ENCODE data around the gene CSNK1D. TPM values are rescaled to one million over a fixed set of nuclear protein-coding genes. Genes with fewer than 3 reads are reported as not detected.

The CSNK1D gene
- total and polyA plus RNA-seq, 2 experiments from 2014 or later, result 35.1 to 102 TPM

DNA sequence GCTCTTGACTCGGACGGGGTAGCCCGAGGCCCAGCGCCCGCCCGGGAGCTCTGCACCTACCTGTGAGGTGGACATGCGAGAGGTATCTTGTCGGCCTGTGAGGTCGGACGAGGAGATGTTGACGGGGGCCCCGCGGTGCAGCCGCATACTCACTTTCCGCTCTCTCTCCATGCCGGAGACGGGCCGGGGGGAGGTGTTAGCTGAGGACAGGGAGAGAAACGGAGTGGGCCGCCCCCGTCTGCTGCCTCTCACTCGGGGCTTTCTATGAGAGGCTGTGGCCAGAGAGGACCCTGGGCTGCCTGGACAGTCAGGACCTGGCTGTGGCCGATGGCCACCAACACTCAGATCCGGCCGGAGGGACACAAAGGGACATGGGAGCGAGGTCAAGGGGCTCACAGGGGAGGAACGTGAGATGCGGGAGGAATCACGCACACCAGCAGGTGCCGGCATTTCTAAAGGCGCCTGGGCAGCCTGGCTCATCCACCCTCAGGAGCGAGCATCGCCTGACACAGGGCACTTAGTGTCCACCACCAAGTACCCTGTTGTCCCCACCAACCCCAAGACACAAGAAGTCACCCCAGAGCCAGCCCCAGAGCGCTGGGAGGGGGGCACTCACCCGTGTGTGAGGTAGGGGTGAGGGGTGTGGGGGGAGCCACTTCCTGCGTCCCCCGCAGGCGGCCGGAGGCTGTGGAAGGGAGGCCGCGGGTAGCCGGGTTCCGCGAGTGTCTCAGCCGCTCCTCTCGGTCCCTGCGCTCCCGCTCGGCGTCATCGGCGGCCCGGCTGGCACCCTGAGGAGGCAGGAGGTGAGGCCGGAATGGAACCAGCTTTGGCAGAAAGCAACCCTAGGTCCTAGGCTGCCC is 24.5 kb downstream of the CSNK1D start:
- Histone ChIP-seq H3F3A (ENCODE audit: insufficient read depth) (peaks cover 62% of the 10 kb centered on the region), H3K4me1 (ENCODE audit: insufficient read depth) (peaks cover 17% of the 10 kb centered on the region), H3K9me3 (ENCODE audit: low read depth) (no peaks in the 10 kb centered on the region), H3K79me2 (ENCODE audit: insufficient read depth) (peaks cover 70% of the 10 kb centered on the region), H3K27me3 (replicated peaks; ENCODE audit: insufficient read depth) (no peaks in the 10 kb centered on the region), H3K4me3 (no peak overlapping the region), H3K27ac (no peak overlapping the region), H2AFZ (no peak overlapping the region), H3K4me2 (ENCODE audit: unreplicated experiment) (no peak overlapping the region), H3K36me3 (ENCODE audit: low read depth) (peaks cover 49% of the 10 kb centered on the region), H3K9ac (no peak overlapping the region), H3K9me2 (ENCODE audit: insufficient read depth) (no peaks in the 10 kb centered on the region), H4K20me1 (ENCODE audit: insufficient read depth) (peaks cover 6% of the 10 kb centered on the region; the same call in 1 of the 2 replicates)
- in situ Hi-C loops (cut with MboI), result no loop called here
- 92 to 93% methylated on average over 40 to 54 of the region's 54 CpGs for WGBS, 2 experiments (ENCODE audit: low coverage in 1 of 2, low lambda C conversion rate in 2 of 2, missing lambda C conversion rate in 2 of 2)
- no peak for DNase-seq
- TF ChIP-seq EZH2phosphoT487 (IDR thresholded peaks at IDR 0.05; ENCODE audit: insufficient read depth, low read depth) (no peak), EZH2 (IDR thresholded peaks at IDR 0.05; ENCODE audit: insufficient read depth, poor library complexity, severe bottlenecking) (no peak)

DNA sequence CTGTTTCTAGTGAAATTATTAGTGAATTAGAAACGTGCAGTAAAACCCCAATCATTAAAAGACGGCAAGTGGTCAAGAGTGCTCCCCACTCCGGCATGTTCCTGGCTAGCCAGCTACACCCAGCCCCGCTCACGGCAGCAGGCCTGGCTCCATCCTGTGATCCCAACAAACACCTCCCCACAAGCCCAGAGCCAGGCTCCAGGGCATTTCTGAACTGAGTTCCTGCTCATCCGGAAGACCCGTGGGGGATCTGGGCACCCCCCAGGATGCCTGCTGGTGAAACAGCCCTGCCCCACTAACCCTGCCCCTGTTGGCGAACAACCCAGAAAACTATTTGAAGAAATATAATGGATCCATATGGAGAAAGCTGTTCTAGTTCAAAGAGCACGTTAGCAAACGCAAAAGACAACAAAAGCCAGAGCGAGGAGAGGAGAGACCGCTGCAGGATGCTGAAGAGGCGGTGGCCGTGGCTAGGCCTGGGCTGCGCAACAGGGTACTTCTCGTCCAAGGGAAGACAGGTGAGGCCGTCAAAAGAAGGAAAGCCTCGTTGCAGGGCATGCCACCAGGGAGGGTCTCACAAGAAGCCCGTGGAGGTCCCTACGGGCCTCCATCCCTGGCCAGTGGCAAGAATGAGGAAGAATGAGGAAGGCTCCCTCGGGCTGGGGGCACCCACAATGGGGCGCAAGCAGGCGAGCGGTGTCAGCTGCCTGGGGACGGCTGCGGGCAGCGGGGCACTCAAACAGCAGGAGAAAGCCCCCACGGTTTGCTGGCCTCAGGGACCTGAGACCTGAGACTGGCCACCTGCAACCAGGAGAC is 25.4 kb downstream of the CSNK1D start:
- H2AFZ ChIP-seq, result no peak overlapping the region
- H3K27me3 ChIP-seq (replicated peaks; ENCODE audit: insufficient read depth), result no peaks in the 10 kb centered on the region
- H3K4me2 ChIP-seq (ENCODE audit: unreplicated experiment), result no peak overlapping the region
- peaks cover 65% of the 10 kb centered on the region for H3K79me2 ChIP-seq (ENCODE audit: insufficient read depth)
- WGBS, 2 experiments (ENCODE audit: low coverage in 1 of 2, low lambda C conversion rate in 2 of 2, missing lambda C conversion rate in 2 of 2), result 93 to 94% methylated on average over 27 to 28 of the region's 28 CpGs
- H4K20me1 ChIP-seq (ENCODE audit: insufficient read depth), result peaks cover 6% of the 10 kb centered on the region; the same call in 1 of the 2 replicates
- no peak overlapping the region for H3K4me3 ChIP-seq
- no peak overlapping the region for H3K9ac ChIP-seq
- peaks cover 17% of the 10 kb centered on the region for H3K4me1 ChIP-seq (ENCODE audit: insufficient read depth)
- peaks cover 50% of the 10 kb centered on the region for H3K36me3 ChIP-seq (ENCODE audit: low read depth)
- in situ Hi-C loops (cut with MboI), result no loop called here
- peaks cover 66% of the 10 kb centered on the region for H3F3A ChIP-seq (ENCODE audit: insufficient read depth)
- TF ChIP-seq EZH2 (IDR thresholded peaks at IDR 0.05; ENCODE audit: insufficient read depth, poor library complexity, severe bottlenecking), result no peak
- no peak for TF ChIP-seq EZH2phosphoT487 (IDR thresholded peaks at IDR 0.05; ENCODE audit: insufficient read depth, low read depth)
- no peaks in the 10 kb centered on the region for H3K9me2 ChIP-seq (ENCODE audit: insufficient read depth)
- no peaks in the 10 kb centered on the region for H3K9me3 ChIP-seq (ENCODE audit: low read depth)
- peak overlapping the region; percentile 87; the same call in 1 of the 2 replicates for H3K27ac ChIP-seq
- DNase-seq, result no peak

DNA sequence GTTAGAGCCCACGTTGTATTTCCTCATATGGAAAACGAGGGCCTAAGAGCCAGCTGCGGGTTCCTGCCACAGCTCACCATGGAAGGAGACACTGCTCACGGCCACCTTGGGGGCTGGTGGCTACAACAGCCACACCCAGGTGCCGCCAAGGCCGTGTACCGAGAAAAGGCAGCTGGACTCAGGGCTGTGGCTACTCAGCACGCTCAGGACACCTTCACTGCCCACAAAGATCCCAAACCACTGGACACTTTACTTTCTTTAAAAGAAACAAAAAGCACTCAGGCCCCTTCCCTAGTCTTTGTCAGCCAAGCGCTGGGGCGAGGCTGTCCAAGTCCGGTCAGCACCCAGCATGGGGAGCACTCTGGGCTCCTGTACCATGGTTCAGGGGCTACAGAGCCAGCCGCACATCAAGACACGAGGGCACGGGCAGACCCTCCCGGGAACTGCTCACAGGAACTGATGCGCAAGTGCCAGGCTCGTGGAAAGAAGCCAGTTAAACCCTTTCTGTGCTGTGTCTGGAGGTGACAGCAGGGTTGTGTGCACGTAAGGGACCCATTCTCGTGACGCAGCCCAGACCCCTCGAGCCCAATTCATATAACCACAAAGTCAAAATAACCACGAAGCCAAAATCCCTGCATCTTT is 26.2 kb downstream of the CSNK1D start:
- Histone ChIP-seq H3K36me3 (ENCODE audit: low read depth) (peaks cover 42% of the 10 kb centered on the region), H2AFZ (no peak overlapping the region), H3K9ac (peak overlapping the region; percentile 65), H3F3A (ENCODE audit: insufficient read depth) (peaks cover 64% of the 10 kb centered on the region), H3K4me3 (no peak overlapping the region), H3K4me1 (ENCODE audit: insufficient read depth) (peaks cover 20% of the 10 kb centered on the region), H3K27me3 (replicated peaks; ENCODE audit: insufficient read depth) (no peaks in the 10 kb centered on the region), H4K20me1 (ENCODE audit: insufficient read depth) (peaks cover 6% of the 10 kb centered on the region; the same call in 1 of the 2 replicates), H3K4me2 (ENCODE audit: unreplicated experiment) (no peak overlapping the region), H3K9me2 (ENCODE audit: insufficient read depth) (no peaks in the 10 kb centered on the region), H3K27ac (peak overlapping the region; percentile 87), H3K79me2 (ENCODE audit: insufficient read depth) (peaks cover 57% of the 10 kb centered on the region), H3K9me3 (ENCODE audit: low read depth) (no peaks in the 10 kb centered on the region)
- TF ChIP-seq EZH2 (IDR thresholded peaks at IDR 0.05; ENCODE audit: insufficient read depth, poor library complexity, severe bottlenecking) (no peak), EZH2phosphoT487 (IDR thresholded peaks at IDR 0.05; ENCODE audit: insufficient read depth, low read depth) (no peak)
- whole genome bisulfite sequencing, 2 experiments (ENCODE audit: low coverage in 1 of 2, low lambda C conversion rate in 2 of 2, missing lambda C conversion rate in 2 of 2), result 75 to 76% methylated on average over 22 of the region's 22 CpGs
- in situ Hi-C loops (cut with MboI), result no loop called here
- no peak for DNase-seq

Data from GM23248 (cell line).